ENCODE results near the gene AZGP1. TPM values are rescaled to one million over a fixed set of nuclear protein-coding genes. Genes with fewer than 3 reads are reported as not detected.
A peak's percentile ranks its signal among the peaks of the same experiment; 100 is the strongest.

Gene AZGP1
- total and polyA plus RNA-seq, 2 of the 13 experiments (the other 11 are each of a cell fraction or from before 2014, with no cell fraction given) = 93.8 to 229 TPM

- TF ChIP-seq ZBTB3 (CRISPR knock-in tag; IDR thresholded peaks at IDR 0.05; ENCODE audit: borderline replicate concordance, low read depth) = no peak
- 0 out of 2 replicates have a peak, but pooled peaks have one; percentile 72 for TF ChIP-seq ZNF891 (CRISPR knock-in tag; IDR thresholded peaks at IDR 0.05)
- TF ChIP-seq GFI1 (CRISPR knock-in tag; IDR thresholded peaks at IDR 0.05; ENCODE audit: borderline replicate concordance) = peak; percentile 23; the same call in 1 of the 2 replicates
- no peak for TF ChIP-seq ZNF552 (CRISPR knock-in tag; IDR thresholded peaks at IDR 0.05; ENCODE audit: borderline replicate concordance)
- TF ChIP-seq GPN1 (CRISPR knock-in tag; IDR thresholded peaks at IDR 0.05; ENCODE audit: borderline replicate concordance) = no peak
- TF ChIP-seq RXRB (CRISPR knock-in tag; IDR thresholded peaks at IDR 0.05; ENCODE audit: borderline replicate concordance) = peak; percentile 16; the same call in 1 of the 2 replicates
- peak; percentile 39; the same call in 1 of the 2 replicates for TF ChIP-seq MYC (CRISPR knock-in tag; IDR thresholded peaks at IDR 0.05; ENCODE audit: borderline replicate concordance)
- peak; percentile 28; the same call in 1 of the 2 replicates for TF ChIP-seq ZFY (CRISPR knock-in tag; IDR thresholded peaks at IDR 0.05)
- no peak for TF ChIP-seq NPAS2 (CRISPR knock-in tag; IDR thresholded peaks at IDR 0.05; ENCODE audit: borderline replicate concordance)
- TF ChIP-seq MBNL3 (CRISPR knock-in tag; conservative IDR thresholded peaks at IDR 0.05) = no peak
- TF ChIP-seq ZNF747 (CRISPR knock-in tag; IDR thresholded peaks at IDR 0.05; ENCODE audit: borderline replicate concordance) = no peak
- TF ChIP-seq ZNF460 (CRISPR knock-in tag; IDR thresholded peaks at IDR 0.05; ENCODE audit: borderline replicate concordance) = no peak
- TF ChIP-seq KLF16 (CRISPR knock-in tag; IDR thresholded peaks at IDR 0.05) = no peak
- no peak for TF ChIP-seq MAX (IDR thresholded peaks at IDR 0.05)
- no peak for TF ChIP-seq MNT (IDR thresholded peaks at IDR 0.05)
- no peak for TF ChIP-seq E2F2 (CRISPR knock-in tag; IDR thresholded peaks at IDR 0.05; ENCODE audit: borderline replicate concordance)
- TF ChIP-seq NFYC (CRISPR knock-in tag; IDR thresholded peaks at IDR 0.05) = no peak
- no peak for TF ChIP-seq ZNF670 (CRISPR knock-in tag; IDR thresholded peaks at IDR 0.05; ENCODE audit: borderline replicate concordance)
- TF ChIP-seq THRA (CRISPR knock-in tag; IDR thresholded peaks at IDR 0.05; ENCODE audit: borderline replicate concordance) = no peak
- no peak for TF ChIP-seq CSRNP2 (CRISPR knock-in tag; conservative IDR thresholded peaks at IDR 0.05; ENCODE audit: low read depth)
- no peak for TF ChIP-seq ZSCAN5A (CRISPR knock-in tag; IDR thresholded peaks at IDR 0.05; ENCODE audit: borderline replicate concordance)
These were observed 46.7 kb downstream of the AZGP1 start, which contains the start of gene GJC3 (continued) for GRCh38 chr7:99928994-99929729.

Data from HepG2 (cell line).